T-helper 1 cell treated with Interleukin-12 subunit alpha and Interleukin-12 subunit beta and Interleukin-4 antibody, amounts not matched to agents 30 μg/mL and 1 μg/mL, for 36 hours (primary cell): ENCODE data around the gene CD38.
"Not testable (repeated sequence)": the region's sequence is repeated elsewhere in the genome, so short reads cannot be mapped to it uniquely, and the experiment has no call there.

Source experiments
- H3K27ac Mint-ChIP-seq: one replicate; pipeline ENCODE4 v1.8.0; 2021; ENCODE audit warnings: mild to moderate bottlenecking, mixed read lengths
- H3K27me3 Mint-ChIP-seq: one replicate; pipeline ENCODE4 v1.8.0; 2021; ENCODE audit warnings: low read depth, mixed read lengths
- H3K36me3 Mint-ChIP-seq: one replicate; pipeline ENCODE4 v1.8.0; 2021; ENCODE audit warnings: low read depth, mixed read lengths
- H3K4me1 Mint-ChIP-seq: one replicate; pipeline ENCODE4 v1.8.0; 2021; ENCODE audit warnings: low read depth, mixed read lengths
- H3K4me3 Mint-ChIP-seq: one replicate; pipeline ENCODE4 v1.8.0; 2021; ENCODE audit warnings: mild to moderate bottlenecking, moderate library complexity, mixed read lengths
- H3K9me3 Mint-ChIP-seq: one replicate; pipeline ENCODE4 v1.8.0; 2021; ENCODE audit warnings: mixed read lengths

CD38 gene

DNA sequence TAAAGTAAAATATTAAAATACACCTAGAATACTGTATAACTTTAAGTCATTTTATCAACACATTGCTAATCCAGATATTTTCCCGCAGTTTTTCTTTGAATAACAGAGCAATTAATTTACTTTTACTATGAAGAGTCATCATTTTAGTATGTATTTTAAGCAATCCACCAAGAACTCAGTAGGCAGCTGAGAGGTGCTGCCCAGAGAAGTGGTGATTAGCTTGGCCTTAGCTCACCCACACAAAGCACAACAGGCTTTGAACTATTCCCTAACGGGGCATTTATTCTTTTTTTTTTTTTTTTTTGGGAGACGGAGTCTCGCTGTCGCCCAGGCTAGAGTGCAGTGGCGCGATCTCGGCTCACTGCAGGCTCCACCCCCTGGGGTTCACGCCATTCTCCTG lies 74.4 kb downstream of the CD38 start:
- Mint-ChIP-seq H3K36me3 (peaks cover 47% of the 10 kb centered on the region), H3K27me3 (no peaks in the 10 kb centered on the region), H3K27ac (no peak overlapping the region), H3K4me3 (no peak overlapping the region), H3K9me3 (no peaks in the 10 kb centered on the region), H3K4me1 (peaks cover 2% of the 10 kb centered on the region)

DNA sequence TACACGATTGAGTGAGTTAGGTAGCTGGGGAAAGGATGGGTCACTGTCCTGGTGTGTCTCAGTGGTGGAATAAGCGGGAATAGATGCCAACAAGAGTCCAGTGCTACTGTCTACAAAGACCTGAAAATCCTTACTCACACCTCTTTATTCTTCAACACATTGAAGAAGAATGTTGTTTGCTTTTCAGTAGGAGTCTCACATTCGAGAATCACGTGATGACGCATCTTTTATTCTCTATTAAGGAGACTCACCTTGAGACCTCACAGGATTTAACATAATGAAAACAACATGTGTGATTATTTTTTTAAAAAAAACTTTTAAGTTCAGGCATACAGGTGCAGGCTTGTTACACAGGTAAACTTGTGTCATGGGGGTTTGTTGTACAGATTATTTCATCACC lies 75.2 kb downstream of the CD38 start:
- H3K27ac Mint-ChIP-seq: no peak overlapping the region
- H3K27me3 Mint-ChIP-seq: no peaks in the 10 kb centered on the region
- H3K4me1 Mint-ChIP-seq: peaks cover 2% of the 10 kb centered on the region
- no peak overlapping the region for H3K4me3 Mint-ChIP-seq
- H3K9me3 Mint-ChIP-seq: no peaks in the 10 kb centered on the region
- peaks cover 41% of the 10 kb centered on the region for H3K36me3 Mint-ChIP-seq

DNA sequence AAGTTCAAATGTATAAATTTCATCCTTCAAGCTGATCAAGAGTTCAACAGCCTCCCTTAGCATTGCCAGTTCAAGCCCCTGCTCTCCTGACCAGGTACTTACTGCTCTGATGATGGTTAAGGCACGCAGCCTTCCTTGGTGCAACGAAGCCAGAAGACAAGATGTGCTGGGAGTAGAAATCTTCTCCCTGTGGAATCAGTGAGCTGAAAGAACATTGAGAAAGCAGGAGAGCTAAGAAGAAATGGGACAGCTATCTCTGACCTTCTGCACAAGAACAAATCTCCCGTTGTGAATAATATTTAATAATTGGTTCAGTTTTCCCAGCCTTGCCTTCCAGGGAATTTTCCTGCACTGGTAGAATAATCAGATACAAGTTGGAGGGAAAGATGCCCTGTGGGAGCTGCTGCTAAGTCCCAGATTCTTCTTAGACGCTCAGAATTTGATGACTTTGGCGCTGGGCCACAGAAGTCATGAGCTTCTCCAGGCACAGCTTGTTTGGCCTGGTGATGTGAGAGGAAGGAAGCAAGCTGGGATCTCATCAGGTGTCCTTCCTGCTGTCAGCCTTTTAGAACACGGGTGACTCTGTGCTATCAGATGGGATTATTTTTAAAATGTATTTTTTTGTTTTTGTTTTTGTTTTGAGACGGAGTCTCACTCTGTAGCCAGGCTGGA lies 77.8 kb downstream of the CD38 start:
- no peaks in the 10 kb centered on the region for H3K4me1 Mint-ChIP-seq
- no peaks in the 10 kb centered on the region for H3K9me3 Mint-ChIP-seq
- H3K27me3 Mint-ChIP-seq: no peaks in the 10 kb centered on the region
- H3K4me3 Mint-ChIP-seq: no peak overlapping the region
- no peak overlapping the region for H3K27ac Mint-ChIP-seq
- H3K36me3 Mint-ChIP-seq: peaks cover 28% of the 10 kb centered on the region

DNA sequence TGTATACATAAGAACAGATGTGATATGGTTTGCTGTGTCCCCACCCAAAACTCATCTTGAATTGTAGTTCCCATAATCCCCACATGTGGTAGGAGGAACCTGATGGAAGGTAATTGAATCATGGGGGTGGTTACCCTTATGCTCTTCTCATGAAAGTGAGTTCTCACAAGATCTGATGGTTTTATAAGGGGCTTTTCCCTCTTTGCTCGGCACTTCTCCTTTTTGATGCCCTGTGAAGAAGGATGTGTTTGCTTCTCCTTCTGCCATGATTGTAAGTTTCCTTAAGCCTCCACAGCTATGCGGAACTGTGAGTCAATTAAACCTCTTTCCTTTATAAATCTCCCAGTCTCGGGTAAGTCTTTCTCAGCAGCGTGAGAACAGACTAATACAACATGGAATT lies 83.1 kb downstream of the CD38 start:
- H3K27ac Mint-ChIP-seq: not testable (repeated sequence)

DNA sequence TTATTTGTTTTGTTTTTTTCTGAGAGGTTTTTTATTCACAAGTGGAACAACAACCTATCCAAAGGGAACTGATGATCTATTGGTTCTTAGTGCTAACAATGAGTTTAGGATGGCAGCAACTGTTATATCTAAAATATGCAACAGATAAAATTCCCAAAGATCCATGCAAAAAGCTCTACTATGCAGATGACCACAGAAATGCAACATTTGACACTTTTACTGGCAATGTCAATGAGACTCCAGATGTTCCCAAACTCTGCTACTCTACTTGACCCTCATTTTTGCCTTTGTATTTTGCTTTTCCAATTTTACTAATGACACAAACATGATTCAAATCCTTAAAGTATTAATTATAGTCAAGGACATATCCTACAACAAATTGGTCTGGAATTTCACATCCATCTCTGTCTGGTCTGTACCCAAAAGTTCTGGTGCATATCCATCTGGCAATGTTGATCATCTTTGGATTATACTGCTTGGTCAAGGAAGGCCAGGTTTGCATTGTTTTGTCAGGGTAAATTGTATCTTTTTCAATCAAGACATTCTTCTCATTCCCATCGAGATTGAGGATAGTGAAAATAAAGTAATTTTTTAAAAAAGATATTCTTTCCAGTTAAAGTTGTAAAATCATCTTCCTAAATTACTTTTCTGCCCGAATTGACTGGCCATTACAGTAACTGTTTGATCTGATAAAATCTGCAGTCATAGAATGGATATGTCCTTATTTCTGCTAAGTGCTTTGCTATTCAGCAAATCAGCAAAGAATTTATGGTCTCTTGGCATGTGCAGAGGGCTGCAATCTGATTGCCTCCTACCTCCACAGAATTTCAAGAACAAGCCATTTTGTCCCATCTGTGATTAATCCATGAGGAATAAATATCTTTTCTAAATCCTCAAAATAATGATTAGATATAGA lies 86.8 kb downstream of the CD38 start:
- Mint-ChIP-seq H3K36me3 (no peaks in the 10 kb centered on the region), H3K9me3 (no peaks in the 10 kb centered on the region), H3K4me3 (no peak overlapping the region), H3K27me3 (peaks cover 5% of the 10 kb centered on the region), H3K4me1 (no peaks in the 10 kb centered on the region), H3K27ac (no peak overlapping the region)

More for the DNA sequence above, 83.1 kb downstream of the CD38 start:
- not testable (repeated sequence) for H3K36me3 Mint-ChIP-seq, H3K27me3 Mint-ChIP-seq, H3K9me3 Mint-ChIP-seq, H3K4me3 Mint-ChIP-seq, H3K4me1 Mint-ChIP-seq

DNA sequence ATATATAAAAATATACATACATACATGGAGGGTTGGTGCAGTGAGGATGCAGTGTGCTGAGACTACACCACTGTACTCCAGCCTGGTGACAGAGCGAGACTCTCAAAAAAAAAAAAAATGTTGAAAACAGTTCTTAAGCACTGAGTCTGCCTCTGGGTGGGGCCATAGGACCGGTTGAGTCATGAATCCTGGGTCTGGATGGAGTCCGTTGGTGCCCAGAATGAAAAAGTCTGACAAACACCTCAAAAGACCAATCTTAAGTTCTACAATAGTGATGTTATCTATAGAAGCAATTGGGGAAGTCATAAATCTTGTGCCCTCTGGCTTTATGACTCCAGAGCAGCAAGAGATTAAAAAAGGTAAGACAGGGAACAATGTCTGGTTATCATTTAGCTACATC lies 90.0 kb downstream of the CD38 start:
- peaks cover 9% of the 10 kb centered on the region for H3K27me3 Mint-ChIP-seq
- peaks cover 5% of the 10 kb centered on the region for H3K9me3 Mint-ChIP-seq

DNA sequence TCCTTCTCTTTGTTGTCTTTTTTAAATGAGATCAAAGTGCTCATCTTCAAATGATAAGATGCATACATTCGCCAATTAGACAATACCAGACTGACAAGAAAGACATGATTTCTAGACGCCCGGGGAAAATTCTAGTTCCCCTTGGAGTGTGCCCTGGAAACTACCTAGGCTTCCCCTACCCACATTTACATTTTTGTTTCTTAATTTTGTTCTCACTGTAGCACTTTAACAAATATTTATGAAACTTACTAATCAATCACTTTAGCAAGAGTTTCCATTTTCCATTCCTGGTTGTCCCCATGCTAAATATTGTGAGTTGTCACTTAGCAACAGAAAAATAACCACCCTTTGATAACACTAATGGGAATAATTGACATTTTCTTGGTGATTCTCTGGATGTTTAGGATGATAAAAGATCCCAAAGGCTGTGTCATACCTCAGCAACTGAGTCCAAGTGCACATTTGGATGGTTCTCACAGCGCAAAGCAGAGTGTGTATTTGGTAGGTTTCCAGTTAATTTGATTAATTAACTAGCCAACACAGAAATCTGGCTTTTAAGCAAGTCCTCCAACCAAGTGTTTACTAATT lies 90.8 kb downstream of the CD38 start:
- Mint-ChIP-seq H3K9me3 (peaks cover 5% of the 10 kb centered on the region), H3K4me3 (no peak overlapping the region), H3K27ac (no peak overlapping the region), H3K36me3 (no peaks in the 10 kb centered on the region), H3K4me1 (no peaks in the 10 kb centered on the region), H3K27me3 (peaks cover 9% of the 10 kb centered on the region)

More for the DNA sequence above, 90.0 kb downstream of the CD38 start:
- Mint-ChIP-seq H3K4me1 (no peaks in the 10 kb centered on the region), H3K4me3 (no peak overlapping the region), H3K27ac (no peak overlapping the region), H3K36me3 (no peaks in the 10 kb centered on the region)

DNA sequence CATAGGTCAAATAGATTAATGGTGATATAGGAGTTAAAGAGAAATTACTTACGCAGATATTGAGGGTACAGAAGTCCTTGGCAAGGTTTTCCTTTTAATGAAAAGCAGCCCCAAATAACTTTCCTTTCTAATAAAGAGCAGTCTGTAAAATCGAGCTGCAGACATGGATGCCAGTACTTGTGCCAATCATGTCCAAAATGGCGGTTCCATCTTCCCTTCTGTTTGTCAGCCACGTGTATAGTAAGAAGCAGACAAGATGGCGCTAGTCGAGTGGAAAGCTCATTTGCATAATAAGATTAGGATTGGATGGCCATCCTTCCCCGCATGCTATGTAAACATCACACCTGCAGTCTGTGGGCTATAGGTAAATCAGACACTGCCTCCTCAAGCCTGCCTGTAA lies 92.0 kb downstream of the CD38 start:
- no peaks in the 10 kb centered on the region for H3K4me1 Mint-ChIP-seq
- H3K27me3 Mint-ChIP-seq: peaks cover 9% of the 10 kb centered on the region
- no peaks in the 10 kb centered on the region for H3K36me3 Mint-ChIP-seq
- H3K27ac Mint-ChIP-seq: no peak overlapping the region
- H3K4me3 Mint-ChIP-seq: no peak overlapping the region
- peaks cover 5% of the 10 kb centered on the region for H3K9me3 Mint-ChIP-seq

DNA sequence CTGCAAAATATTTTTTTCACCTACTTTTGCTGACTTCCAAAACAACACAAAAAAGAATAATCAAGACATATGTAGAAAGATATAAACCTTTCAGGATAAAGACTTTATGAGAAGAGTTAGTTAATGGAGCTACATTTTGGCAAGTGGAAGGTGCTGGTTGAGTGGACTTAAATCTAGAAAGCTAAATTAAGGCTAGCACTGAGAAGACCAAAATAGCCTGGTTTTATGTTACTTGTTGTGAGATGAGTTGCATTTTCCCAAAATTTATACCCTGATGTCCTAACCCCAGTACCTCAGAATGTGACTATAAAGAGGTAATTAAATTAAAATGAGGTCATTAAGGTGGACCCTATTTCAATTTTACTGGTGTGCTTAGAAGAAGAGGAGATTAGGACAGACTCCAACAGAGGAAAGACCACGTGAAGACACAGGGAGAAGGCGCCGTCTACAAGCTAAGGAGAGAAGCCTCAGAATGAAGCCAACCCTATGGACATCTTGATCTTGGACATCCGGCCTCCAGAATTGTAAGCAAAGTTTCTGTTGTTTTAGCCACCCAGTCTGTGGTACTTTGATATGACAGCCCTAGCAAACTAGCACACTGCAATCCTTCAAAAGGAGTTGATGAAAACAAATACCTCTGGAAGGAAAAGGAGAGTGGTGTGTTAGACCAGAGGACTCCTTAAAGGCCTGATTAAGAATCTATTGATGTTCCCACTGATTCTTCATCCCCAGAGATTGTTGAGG lies 93.0 kb downstream of the CD38 start:
- H3K27ac Mint-ChIP-seq: no peak overlapping the region

DNA sequence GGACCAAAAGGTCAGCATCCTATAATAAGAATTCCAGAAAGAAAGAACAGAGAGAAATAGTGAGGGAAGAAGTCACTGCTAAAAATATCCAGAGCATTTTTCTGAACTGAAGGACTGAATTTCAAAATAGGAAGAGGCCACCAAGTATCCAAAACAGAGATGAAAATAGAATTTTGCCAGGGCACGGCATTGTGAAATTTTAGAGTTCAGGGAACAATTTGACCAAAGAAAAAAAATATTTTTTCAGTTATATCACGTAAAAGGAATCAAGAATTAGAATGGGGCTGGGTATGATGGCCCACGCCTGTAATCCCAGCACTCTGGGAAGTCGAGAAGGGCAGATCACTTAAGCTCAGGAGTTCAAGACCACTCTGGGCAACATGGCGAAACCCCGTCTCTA lies 95.0 kb downstream of the CD38 start:
- Mint-ChIP-seq H3K36me3 (no peaks in the 10 kb centered on the region), H3K9me3 (peaks cover 8% of the 10 kb centered on the region), H3K4me1 (no peaks in the 10 kb centered on the region), H3K27ac (no peak overlapping the region), H3K27me3 (peaks cover 17% of the 10 kb centered on the region), H3K4me3 (no peak overlapping the region)

More for the DNA sequence above, 93.0 kb downstream of the CD38 start:
- Mint-ChIP-seq H3K36me3 (no peaks in the 10 kb centered on the region), H3K9me3 (peaks cover 5% of the 10 kb centered on the region), H3K27me3 (peaks cover 9% of the 10 kb centered on the region), H3K4me1 (no peaks in the 10 kb centered on the region), H3K4me3 (no peak overlapping the region)

DNA sequence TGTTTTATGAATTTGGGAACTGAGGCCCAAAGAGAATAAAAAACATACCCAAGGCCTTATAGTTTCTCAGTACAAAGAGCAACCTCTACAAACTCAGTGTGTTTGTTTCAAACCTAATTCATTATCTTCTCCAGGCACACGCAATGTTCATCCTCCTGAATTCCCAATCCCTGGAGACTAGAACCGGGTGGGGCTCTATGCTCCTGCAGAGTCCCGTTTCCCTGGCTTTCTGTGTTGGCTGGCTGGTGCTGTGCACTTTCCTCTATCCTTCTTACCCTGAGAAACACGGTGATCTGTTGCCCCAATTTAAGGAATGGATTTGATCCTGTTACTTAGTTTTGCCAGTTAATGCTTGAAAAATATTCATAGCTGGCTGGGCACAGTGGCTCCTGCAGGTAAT lies 96.5 kb downstream of the CD38 start:
- Mint-ChIP-seq H3K4me3 (no peak overlapping the region), H3K27me3 (peaks cover 15% of the 10 kb centered on the region), H3K36me3 (no peaks in the 10 kb centered on the region), H3K27ac (no peak overlapping the region), H3K9me3 (peaks cover 11% of the 10 kb centered on the region), H3K4me1 (no peaks in the 10 kb centered on the region)

DNA sequence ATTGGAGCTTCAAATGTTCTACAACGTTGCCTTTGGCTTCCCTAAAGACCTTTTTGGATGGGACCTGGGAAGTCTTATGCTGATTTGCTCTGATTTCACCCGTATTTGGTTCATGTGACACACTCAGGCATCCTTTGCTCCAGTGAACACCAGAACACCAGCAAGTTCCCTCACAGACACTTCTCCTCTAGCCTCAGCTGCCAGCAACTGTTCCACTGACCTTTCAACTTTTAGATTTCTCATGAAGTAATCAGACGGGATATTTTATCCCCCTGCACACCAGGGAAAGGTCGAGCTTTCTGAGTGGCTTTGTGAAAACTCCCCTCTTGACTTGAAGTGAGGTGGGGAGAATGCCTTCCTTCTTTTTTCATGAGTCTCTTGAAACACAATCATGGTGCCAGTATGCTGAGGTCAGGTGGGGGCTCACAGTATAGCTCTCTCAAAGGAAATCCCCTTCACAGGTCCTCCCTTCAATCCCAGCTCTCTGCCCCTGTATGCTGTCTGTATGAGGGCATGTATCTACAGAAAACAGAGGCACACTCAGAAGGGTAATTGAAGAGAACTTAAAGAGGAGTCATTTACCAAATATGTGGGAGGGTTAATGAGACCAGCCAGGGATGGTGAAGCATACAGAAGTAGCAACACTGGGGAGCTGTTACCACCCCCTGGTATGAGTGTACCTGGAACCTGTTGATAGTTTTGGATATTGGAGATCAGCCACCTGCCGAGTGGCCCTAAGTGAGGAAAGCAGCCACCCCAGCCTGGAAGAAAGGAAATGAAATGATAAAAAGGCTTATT lies 97.7 kb downstream of the CD38 start:
- Mint-ChIP-seq H3K27me3 (peaks cover 15% of the 10 kb centered on the region), H3K4me1 (no peaks in the 10 kb centered on the region), H3K36me3 (no peaks in the 10 kb centered on the region), H3K4me3 (no peak overlapping the region), H3K9me3 (peaks cover 11% of the 10 kb centered on the region), H3K27ac (no peak overlapping the region)

DNA sequence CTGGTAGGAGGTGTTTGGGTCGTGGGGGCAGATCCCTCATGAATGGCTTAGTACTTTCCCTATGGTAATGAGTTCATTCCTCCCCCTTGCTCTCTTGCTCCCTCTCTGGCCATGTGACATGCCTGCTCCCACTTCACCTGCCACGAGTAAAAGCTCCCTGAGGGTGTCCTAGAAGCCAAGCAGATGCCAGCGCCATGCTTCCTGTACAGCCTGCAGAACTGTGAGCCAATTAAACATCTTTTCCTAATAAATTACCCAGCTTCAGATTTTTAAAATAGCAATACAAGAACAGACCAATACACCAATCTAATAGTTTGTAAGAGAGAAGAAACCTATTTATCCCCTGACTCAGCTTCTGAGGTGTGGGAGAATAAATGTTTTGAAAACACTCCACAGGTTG lies 99.9 kb downstream of the CD38 start:
- Mint-ChIP-seq H3K27ac (no peak overlapping the region), H3K4me1 (no peaks in the 10 kb centered on the region), H3K4me3 (no peak overlapping the region), H3K27me3 (peaks cover 14% of the 10 kb centered on the region), H3K36me3 (no peaks in the 10 kb centered on the region), H3K9me3 (peaks cover 6% of the 10 kb centered on the region)

DNA sequence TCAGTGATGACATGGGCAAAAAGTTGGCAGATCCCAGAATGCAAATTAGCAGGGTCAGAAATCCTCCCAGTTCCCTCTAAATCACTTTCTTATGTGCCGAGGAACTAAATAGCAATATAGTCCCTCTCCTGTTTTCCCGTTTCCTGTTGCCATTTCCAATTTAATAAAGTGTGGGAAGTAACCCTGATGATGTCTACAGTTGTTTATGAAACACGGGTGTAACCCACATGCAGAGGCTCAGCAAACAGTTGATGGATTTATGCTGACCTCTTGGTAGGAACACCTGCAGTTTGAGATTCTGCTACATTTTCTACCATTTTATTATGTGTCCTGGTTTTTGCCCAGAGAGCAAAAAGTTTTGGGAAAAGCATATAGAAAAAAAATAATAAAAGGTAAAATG lies 103.7 kb downstream of the CD38 start:
- H3K4me1 Mint-ChIP-seq: no peaks in the 10 kb centered on the region
- peaks cover 21% of the 10 kb centered on the region for H3K27me3 Mint-ChIP-seq
- H3K27ac Mint-ChIP-seq: no peak overlapping the region
- H3K9me3 Mint-ChIP-seq: peaks cover 6% of the 10 kb centered on the region
- H3K36me3 Mint-ChIP-seq: no peaks in the 10 kb centered on the region
- H3K4me3 Mint-ChIP-seq: no peak overlapping the region
